ENCODE results near the gene ZBTB4.

Gene ZBTB4

GRCh38 chr17:7479213-7480088 is at the start of gene ZBTB4:
ZBTB4 (minus strand) TSS chr17:7479631; CDS start chr17:7466801, 12,830 bp downstream.
- DNase-seq (ENCODE audit: low spot score): peak; percentile 34

GRCh38 chr17:7528842-7529241 is 49.4 kb upstream of the ZBTB4 start:
- no peak for DNase-seq (ENCODE audit: low spot score)

- peak; percentile 25 for DNase-seq (ENCODE audit: low spot score)
Observed at GRCh38 chr17:7523033-7523432, 43.6 kb upstream of the ZBTB4 start.

GRCh38 chr17:7515911-7516610 is 36.6 kb upstream of the ZBTB4 start:
- DNase-seq (ENCODE audit: low spot score): no peak

GRCh38 chr17:7513850-7514419 is 34.5 kb upstream of the ZBTB4 start:
- DNase-seq (ENCODE audit: low spot score): no peak

- DNase-seq (ENCODE audit: low spot score): no peak
Observed at GRCh38 chr17:7512824-7513540, 33.6 kb upstream of the ZBTB4 start.

GRCh38 chr17:7512105-7512504 is 32.7 kb upstream of the ZBTB4 start:
- no peak for DNase-seq (ENCODE audit: low spot score)

- no peak for DNase-seq (ENCODE audit: low spot score)
Observed at GRCh38 chr17:7511108-7511507, 31.7 kb upstream of the ZBTB4 start.

GRCh38 chr17:7509937-7510336 is 30.5 kb upstream of the ZBTB4 start:
- no peak for DNase-seq (ENCODE audit: low spot score)

GRCh38 chr17:7508846-7509245 is 29.4 kb upstream of the ZBTB4 start:
- no peak for DNase-seq (ENCODE audit: low spot score)

GRCh38 chr17:7508145-7508544 is 28.7 kb upstream of the ZBTB4 start:
- DNase-seq (ENCODE audit: low spot score): no peak

GRCh38 chr17:7503521-7503920 is 24.1 kb upstream of the ZBTB4 start:
- no peak for DNase-seq (ENCODE audit: low spot score)

- no peak for DNase-seq (ENCODE audit: low spot score)
Observed at GRCh38 chr17:7502987-7503386, 23.6 kb upstream of the ZBTB4 start.

GRCh38 chr17:7502171-7502847 is 22.9 kb upstream of the ZBTB4 start:
- DNase-seq (ENCODE audit: low spot score): no peak

- no peak for DNase-seq (ENCODE audit: low spot score)
Observed at GRCh38 chr17:7501729-7502128, 22.3 kb upstream of the ZBTB4 start.

GRCh38 chr17:7499161-7499560 is 19.7 kb upstream of the ZBTB4 start:
- DNase-seq (ENCODE audit: low spot score): no peak

- DNase-seq (ENCODE audit: low spot score): no peak
Observed at GRCh38 chr17:7497636-7498035, 18.2 kb upstream of the ZBTB4 start.

- DNase-seq (ENCODE audit: low spot score): no peak
Observed at GRCh38 chr17:7497228-7497627, 17.8 kb upstream of the ZBTB4 start.

- DNase-seq (ENCODE audit: low spot score): no peak
Observed at GRCh38 chr17:7496470-7497183, 17.2 kb upstream of the ZBTB4 start.

GRCh38 chr17:7495906-7496434 is 16.5 kb upstream of the ZBTB4 start:
- no peak for DNase-seq (ENCODE audit: low spot score)

- DNase-seq (ENCODE audit: low spot score): no peak
Observed at GRCh38 chr17:7493941-7494340, 14.5 kb upstream of the ZBTB4 start.

Measured in activated CD4-positive, alpha-beta T cell treated with anti-CD3 and anti-CD28 coated beads, Interleukin-2, Interleukin-4, amounts not matched to agents 100 ng/mL and 50 ng/mL, durations not matched to agents 16 hours and 8 hours (primary cell).